Activated effector memory CD4-positive, alpha-beta T cell treated with Interleukin-2 at 50 U/mL for 16 hours (primary cell): ENCODE measurements around the gene TRPC3.

Source experiments
- DNase-seq: peaks from one replicate; pipeline ENCODE4 v3.0.0-alpha.2; 2020

The TRPC3 gene

GRCh38 chr4:121869841-121870822 is 81.7 kb downstream of the TRPC3 start, which contains the start of gene BBS7:
Gene BBS7 (minus strand): TSS chr4:121870474. CDS start chr4:121870313, 161 bp downstream.
- DNase-seq = peak; percentile 92

- DNase-seq = no peak
Observed at GRCh38 chr4:121863799-121864198, 88.1 kb downstream of the TRPC3 start.

- DNase-seq = no peak
Observed at GRCh38 chr4:121861426-121861825, 90.4 kb downstream of the TRPC3 start.

- no peak for DNase-seq
Observed at GRCh38 chr4:121860121-121860520, 91.7 kb downstream of the TRPC3 start.

GRCh38 chr4:121851354-121851753 is 100.5 kb downstream of the TRPC3 start:
- no peak for DNase-seq

GRCh38 chr4:121846662-121847061 is 105.2 kb downstream of the TRPC3 start:
- no peak for DNase-seq

- no peak for DNase-seq
Observed at GRCh38 chr4:121842862-121843261, 109.0 kb downstream of the TRPC3 start.

- no peak for DNase-seq
Observed at GRCh38 chr4:121838136-121838535, 113.7 kb downstream of the TRPC3 start.

- no peak for DNase-seq
Observed at GRCh38 chr4:121829511-121829910, 122.3 kb downstream of the TRPC3 start.
